SKM-1 treated with dmso at 0.1 percent for 144 hours (cell line): ENCODE results near the gene STXBP1.

Experiments used
- DNase-seq: peaks from one replicate; lab custom pipeline; 2025; ENCODE audit not compliant: unreplicated experiment; lab: John Stamatoyannopoulos, UW

Gene STXBP1

GRCh38 chr9:127611899-127612790 is at the start of gene STXBP1:
Gene STXBP1 (plus strand): TSS chr9:127612277. CDS start chr9:127612404, 127 bp downstream.
- DNase-seq = peak; percentile 73

GRCh38 chr9:127562279-127562796 is 49.7 kb upstream of the STXBP1 start:
- no peak for DNase-seq

DNA sequence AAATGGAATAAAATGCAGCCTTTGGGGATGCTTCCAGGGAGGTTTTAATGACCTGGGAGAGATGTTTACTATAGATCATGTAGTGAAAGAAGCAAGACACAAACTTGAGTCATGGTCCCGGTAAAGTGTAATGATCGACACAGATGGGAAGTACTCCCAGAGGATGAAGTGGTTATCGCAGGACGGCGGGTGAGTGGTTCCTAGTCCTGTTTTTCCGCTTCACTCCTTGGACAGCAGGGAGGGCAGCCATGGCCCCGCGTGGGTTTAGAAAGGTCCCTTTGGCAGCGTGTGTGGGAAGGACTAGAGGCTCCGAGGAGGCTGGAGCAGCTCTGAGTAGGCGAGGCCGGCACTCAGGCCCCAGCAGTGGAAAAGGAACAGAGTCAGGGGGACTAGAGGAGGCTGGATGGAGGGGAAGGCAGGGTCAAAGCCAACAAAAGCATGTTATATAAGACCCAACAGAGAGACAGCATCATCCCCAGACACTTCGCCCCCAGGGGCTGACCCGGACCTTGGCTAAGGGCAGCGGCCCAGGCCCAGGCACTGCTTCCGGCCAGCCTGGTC is 49.2 kb upstream of the STXBP1 start:
- no peak for DNase-seq

GRCh38 chr9:127563579-127563978 is 48.5 kb upstream of the STXBP1 start:
- DNase-seq = no peak

GRCh38 chr9:127565231-127565630 is 46.8 kb upstream of the STXBP1 start:
- DNase-seq = no peak

GRCh38 chr9:127566351-127567001 is 45.6 kb upstream of the STXBP1 start:
- DNase-seq = no peak

- no peak for DNase-seq
These were observed 44.9 kb upstream of the STXBP1 start for GRCh38 chr9:127567035-127567729.

GRCh38 chr9:127567730-127568617 is 44.1 kb upstream of the STXBP1 start:
- DNase-seq = no peak

DNA sequence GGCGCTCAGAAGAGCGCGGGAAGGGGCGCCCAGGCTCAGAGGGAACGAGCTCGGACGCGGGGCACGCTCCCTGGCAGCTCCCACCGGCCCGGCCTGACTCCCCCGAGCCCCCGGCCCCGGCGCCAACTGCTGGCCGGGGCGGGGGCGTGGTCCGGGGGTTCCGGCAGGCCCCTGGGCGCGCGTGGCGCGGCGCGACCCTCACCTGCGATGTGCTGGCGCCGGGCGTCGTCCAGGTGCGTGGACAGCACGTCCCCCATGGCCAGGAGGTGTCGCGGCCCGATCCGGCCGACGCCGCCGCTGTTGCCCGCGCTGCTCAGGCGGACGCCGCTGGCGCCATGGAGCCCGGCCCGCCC is 43.5 kb upstream of the STXBP1 start:
- no peak for DNase-seq

DNA sequence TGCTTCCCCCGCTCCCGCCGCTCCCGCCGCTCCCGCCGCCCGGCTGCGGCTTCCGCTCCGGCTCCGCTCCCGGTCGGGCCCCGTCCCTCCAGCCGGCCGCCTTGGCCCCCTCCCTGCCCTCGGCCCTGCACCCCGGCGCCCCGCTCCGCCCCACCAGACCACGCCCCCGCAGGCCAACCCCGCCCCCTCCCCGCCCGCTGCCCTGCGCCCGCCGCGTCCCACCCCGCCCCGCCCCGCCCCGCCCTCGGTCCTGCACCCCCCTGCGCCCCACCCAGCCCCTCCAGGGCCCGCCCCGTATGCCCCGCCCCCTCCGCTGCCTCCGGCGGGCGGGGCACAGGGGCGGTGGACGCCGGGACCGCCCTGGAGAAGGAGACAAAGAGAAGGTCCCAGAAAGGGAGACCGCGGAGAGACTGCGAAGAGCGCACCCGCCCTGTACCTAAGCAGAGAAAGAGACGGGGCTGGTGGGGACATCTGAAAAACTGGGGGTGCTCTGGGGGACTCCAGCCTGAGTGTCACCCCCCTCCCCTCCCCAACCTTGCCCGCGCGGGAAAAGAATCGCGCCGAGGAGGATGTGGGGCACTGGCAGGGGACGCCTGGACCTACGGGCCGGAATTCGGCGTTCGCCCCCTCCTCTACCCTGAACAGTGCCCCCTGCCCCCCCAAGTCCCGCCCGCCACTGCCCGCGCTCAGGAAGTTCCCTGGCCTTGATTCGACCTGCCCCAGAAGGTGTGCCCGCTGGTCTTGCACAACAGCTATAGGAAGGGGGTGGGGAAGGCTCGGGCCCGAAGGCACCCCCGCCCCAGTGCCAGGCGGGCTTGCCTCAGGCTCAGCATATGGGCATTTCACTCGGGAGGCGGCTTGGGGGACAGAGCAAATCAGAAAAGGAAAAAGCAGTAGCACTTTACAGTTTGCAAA is 42.8 kb upstream of the STXBP1 start:
- peak; percentile 46 for DNase-seq

DNA sequence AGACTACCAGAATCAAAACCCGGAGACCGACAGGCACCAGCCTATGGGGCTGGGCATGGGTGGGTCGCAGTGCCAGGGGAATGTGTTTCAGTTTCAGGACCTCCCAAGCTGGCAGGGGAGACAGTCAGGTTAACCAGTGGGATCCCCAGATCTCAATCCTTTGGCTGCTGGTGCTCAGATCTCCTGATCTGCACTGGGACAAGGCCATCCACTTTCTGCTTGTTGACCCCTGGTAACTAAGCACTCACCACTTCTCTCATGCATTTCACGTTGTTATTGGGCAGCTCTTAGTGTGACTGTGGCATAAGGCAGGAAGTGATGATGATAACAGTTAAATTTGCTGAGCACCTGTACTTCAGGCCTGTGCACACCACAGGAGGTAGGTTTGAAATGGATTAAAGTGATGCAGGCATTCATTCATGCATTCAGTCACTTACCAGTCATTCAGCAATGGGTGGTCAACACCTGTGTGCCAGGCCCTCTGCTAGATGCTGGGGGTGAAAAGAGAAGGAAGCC is 42.1 kb upstream of the STXBP1 start:
- no peak for DNase-seq

DNA sequence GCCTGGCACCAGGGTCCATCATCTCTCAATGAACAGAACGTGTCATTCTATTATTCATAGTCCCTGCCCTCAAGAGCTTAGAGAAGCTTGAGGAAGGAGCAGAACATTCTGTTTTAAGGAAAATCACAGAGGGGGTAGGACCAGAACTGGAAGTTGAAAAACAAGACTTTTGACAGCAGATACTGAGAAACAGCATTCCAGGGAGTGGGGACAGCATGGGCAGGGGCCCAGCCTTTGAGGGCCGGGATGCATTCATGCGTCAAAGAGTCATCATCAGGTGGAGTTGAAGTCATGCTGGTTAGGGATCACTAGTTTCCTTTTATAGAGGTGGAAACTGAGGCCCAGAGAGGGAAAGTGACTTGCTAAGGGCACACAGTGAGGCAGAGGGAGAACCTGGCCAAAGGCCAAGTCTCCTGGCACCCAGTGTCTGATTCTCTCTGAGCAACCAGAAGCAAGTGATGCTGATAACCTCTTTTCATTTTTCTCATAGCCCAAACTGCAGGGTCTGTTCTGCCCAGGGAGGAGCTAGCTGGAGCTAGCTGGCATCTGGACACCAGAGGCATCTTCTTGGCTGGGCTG is 41.5 kb upstream of the STXBP1 start:
- no peak for DNase-seq

GRCh38 chr9:127571971-127572370 is 40.1 kb upstream of the STXBP1 start:
- no peak for DNase-seq

DNA sequence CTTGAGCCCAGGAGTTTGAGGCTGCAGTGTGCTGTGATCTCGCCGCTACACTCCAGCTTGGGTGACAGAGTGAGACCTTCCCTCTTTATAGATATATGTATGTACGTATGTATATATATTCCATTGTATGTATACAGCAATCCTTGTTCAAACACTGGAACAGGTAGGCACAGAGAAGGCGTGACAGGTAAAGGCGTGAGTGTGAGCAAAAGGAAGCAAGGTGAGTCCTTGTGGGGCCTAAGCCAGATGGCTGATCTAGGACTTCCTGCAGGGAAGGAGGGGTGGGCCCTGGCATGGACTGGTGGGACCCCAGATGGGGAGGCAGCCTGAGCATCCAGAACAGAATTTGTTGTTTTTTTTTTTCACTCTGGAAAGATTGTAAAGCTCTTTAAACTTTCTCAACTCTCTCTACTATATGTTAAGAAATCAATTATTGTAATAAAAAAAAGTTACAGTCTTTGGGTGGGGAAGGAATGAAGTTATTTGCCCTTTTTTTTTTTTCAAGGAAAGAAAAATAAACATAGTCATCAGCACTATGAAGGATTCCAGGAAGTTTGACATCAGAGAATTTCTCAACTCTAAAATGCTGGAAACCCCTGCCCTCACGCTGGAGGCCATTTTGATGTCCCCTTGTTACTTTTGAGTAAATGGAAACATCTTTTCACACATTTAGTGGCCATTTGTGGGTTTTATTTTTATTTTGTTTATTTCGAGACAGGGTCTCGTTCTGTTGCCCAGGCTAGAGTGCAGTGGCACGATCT is 38.9 kb upstream of the STXBP1 start:
- DNase-seq = no peak

DNA sequence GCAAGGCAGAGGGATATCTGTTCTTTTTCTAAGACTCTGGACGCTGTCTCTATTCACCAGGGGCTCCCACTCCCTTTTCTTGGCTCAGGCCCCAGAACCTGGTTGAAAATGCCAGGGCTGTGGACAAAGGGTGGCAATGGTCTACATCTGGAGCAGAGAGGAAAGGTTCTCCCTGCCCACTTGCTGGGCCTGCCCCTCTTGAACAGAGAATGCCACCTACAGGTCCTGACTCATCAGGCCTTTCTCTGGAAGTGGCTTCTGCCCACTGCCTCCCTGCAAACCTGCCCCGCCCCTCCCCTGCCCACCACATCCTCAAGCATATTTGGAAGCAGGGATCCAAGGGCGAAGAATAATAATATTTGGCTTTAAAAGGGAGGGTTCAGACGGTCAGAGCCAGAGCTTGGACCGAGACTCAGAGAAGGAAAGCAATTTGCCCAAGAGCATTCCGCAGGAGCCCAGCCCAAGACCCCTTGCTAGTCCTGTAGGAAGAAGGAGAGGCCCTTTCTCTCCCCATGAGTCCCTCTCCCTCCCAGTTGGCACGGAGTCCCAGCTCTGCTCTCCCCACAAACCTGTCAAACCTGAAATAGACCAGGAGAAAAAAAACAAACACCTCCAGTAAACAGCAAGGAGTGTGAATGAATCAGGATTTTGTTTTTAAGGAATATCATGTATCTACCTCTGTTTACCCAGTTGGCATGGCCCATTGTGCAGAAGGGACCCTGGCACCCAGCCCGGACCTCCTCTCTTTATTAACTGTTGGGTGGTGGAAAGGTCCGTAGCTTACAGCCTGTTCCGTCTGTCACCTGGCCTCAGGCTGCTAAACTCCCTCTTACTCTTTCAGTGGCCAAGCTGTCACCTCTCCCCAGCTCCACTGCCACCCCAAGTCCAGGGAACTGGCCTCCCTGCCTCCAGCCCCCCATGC is 37.7 kb upstream of the STXBP1 start:
- DNase-seq = no peak

DNA sequence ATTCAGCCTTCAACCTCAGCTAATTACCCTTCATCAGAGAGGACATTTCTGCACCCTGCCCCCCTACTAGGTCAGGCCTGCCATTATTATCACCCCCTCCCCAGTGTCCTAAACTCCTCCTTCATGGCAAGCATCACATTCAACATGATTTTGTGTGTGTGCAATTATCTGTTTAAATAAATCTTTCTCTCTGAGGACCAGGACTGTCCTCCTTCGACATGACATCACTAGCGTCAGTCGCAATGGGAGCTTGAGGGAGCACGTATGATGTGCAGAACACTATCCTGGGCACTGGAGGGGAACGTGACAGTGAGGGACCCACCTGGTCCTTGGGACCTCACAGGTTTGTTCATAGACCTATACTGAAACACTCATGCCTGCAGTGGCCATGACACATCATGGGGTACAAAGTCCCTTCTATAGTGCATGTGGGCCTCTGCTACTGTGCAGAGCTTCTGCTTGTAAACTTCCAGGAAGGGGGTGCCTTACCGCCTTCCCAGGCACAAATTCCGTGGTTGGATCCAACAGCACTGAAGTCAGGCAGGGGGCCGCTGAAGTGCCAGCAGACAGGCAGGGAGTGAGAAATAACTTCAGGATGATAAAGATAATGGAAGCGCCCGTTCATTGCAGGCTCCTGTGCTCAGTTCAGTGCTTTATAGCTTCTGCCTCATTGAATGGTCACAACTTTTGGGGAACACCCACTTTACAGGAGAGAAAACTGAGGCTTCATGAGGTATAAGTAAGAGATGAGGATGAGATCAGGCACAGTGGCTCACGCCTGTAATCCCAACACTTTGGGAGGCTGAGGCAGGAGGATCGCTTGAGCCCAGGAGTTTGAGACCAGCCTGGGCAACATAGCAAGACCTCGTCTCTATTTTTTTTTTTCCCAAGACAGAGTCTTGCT is 36.0 kb upstream of the STXBP1 start:
- DNase-seq = no peak
